Activated T-cell treated with anti-CD3 and anti-CD28 coated beads, Interleukin-2, amount 50 U/mL, for 24 hours (primary cell): Measurements from ENCODE around the gene TRAPPC4.
"Not testable (repeated sequence)": the region's sequence is repeated elsewhere in the genome, so short reads cannot be mapped to it uniquely, and the experiment has no call there.

Experiments
- DNase-seq: peaks from one replicate; pipeline ENCODE4 v3.0.0-alpha.2; 2020
- H3K27ac Mint-ChIP-seq: 2 replicates; pipeline ENCODE4 v1.8.0; 2020; ENCODE audit warnings: mild to moderate bottlenecking, mixed read lengths
- H3K27me3 Mint-ChIP-seq: 2 replicates; pipeline ENCODE4 v1.8.0; 2020; ENCODE audit warnings: mixed read lengths
- H3K36me3 Mint-ChIP-seq: 2 replicates; pipeline ENCODE4 v1.8.0; 2020; ENCODE audit warnings: low read depth, mixed read lengths
- H3K4me1 Mint-ChIP-seq: 2 replicates; pipeline ENCODE4 v1.8.0; 2020; ENCODE audit warnings: low read depth, mixed read lengths
- H3K4me3 Mint-ChIP-seq: 2 replicates; pipeline ENCODE4 v1.8.0; 2020; ENCODE audit warnings: mild to moderate bottlenecking, moderate library complexity, mixed read lengths
- H3K9me3 Mint-ChIP-seq: 2 replicates; pipeline ENCODE4 v1.8.0; 2020; ENCODE audit warnings: mixed read lengths

Gene TRAPPC4

DNA sequence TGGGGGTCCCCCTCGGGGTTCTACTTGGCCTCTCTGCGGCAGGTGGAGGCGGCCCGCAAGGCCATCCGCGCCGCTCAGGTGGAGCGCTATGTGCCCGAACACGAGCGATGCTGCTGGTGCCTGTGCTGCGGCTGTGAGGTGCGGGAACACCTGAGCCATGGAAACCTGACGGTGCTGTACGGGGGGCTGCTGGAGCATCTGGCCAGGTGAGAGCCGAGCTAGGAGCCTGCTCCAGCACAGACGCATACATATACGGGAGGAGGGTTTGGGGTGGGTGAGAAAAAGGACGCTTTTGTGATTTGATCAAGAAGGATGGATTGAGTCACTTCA lies 20.2 kb upstream of the TRAPPC4 start:
- H3K27ac Mint-ChIP-seq = peak overlapping the region; percentile 96
- H3K4me1 Mint-ChIP-seq = peaks cover 40% of the 10 kb centered on the region

GRCh38 chr11:118998822-118999221 lies 19.7 kb upstream of the TRAPPC4 start:
- no peak for DNase-seq
- no peaks in the 10 kb centered on the region for H3K27me3 Mint-ChIP-seq
- H3K4me3 Mint-ChIP-seq = peak overlapping the region; percentile 100
- no peaks in the 10 kb centered on the region for H3K9me3 Mint-ChIP-seq
- peaks cover 41% of the 10 kb centered on the region for H3K4me1 Mint-ChIP-seq
- H3K27ac Mint-ChIP-seq = peak overlapping the region; percentile 96
- H3K36me3 Mint-ChIP-seq = peaks cover 81% of the 10 kb centered on the region

More for the DNA sequence above, 20.2 kb upstream of the TRAPPC4 start:
- H3K36me3 Mint-ChIP-seq = peaks cover 79% of the 10 kb centered on the region
- no peak for DNase-seq
- peak overlapping the region; percentile 100 for H3K4me3 Mint-ChIP-seq
- no peaks in the 10 kb centered on the region for H3K27me3 Mint-ChIP-seq
- no peaks in the 10 kb centered on the region for H3K9me3 Mint-ChIP-seq

GRCh38 chr11:119000906-119001305 lies 17.7 kb upstream of the TRAPPC4 start:
- DNase-seq = no peak
- peak overlapping the region; percentile 76 for H3K27ac Mint-ChIP-seq
- peak overlapping the region; percentile 27 for H3K4me3 Mint-ChIP-seq
- H3K27me3 Mint-ChIP-seq = no peaks in the 10 kb centered on the region
- H3K36me3 Mint-ChIP-seq = peaks cover 91% of the 10 kb centered on the region
- H3K4me1 Mint-ChIP-seq = peaks cover 46% of the 10 kb centered on the region
- no peaks in the 10 kb centered on the region for H3K9me3 Mint-ChIP-seq

DNA sequence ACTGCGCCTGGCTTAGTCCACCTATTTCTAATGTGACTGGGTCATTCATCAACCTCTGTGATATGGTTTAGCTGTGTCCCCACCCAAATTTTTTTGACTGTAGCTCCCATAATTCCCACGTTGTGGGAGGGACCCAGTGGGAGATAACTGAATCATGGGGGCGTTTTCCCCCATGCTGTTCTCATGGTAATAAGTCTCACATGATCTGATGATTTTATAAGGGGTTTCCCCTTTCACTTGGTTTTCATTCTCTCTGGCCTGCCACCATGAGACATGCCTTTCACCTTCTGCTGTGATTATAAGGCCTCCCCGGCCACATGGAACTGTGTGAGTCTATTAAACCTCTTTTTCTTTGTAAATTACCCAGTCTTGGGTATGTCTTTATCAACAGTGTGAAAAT lies 11.9 kb upstream of the TRAPPC4 start:
- no peak for DNase-seq
- no peaks in the 10 kb centered on the region for H3K27me3 Mint-ChIP-seq
- H3K36me3 Mint-ChIP-seq = peaks cover 86% of the 10 kb centered on the region
- H3K27ac Mint-ChIP-seq = peak overlapping the region; percentile 31
- no peaks in the 10 kb centered on the region for H3K9me3 Mint-ChIP-seq
- no peak overlapping the region for H3K4me3 Mint-ChIP-seq
- H3K4me1 Mint-ChIP-seq = peaks cover 19% of the 10 kb centered on the region

GRCh38 chr11:119011476-119012053 lies 7.0 kb upstream of the TRAPPC4 start:
- Mint-ChIP-seq H3K4me3 (no peak overlapping the region), H3K27ac (peak overlapping the region; percentile 83), H3K4me1 (peaks cover 38% of the 10 kb centered on the region), H3K9me3 (no peaks in the 10 kb centered on the region), H3K36me3 (peaks cover 97% of the 10 kb centered on the region), H3K27me3 (no peaks in the 10 kb centered on the region)
- DNase-seq = no peak

- no peak for DNase-seq
- peaks cover 97% of the 10 kb centered on the region for H3K36me3 Mint-ChIP-seq
- no peaks in the 10 kb centered on the region for H3K9me3 Mint-ChIP-seq
- peaks cover 35% of the 10 kb centered on the region for H3K4me1 Mint-ChIP-seq
- H3K4me3 Mint-ChIP-seq = no peak overlapping the region
- H3K27me3 Mint-ChIP-seq = no peaks in the 10 kb centered on the region
- peak overlapping the region; percentile 63 for H3K27ac Mint-ChIP-seq
Observed at GRCh38 chr11:119012629-119013170, 5.9 kb upstream of the TRAPPC4 start.

- peak overlapping the region; percentile 12 for H3K4me3 Mint-ChIP-seq
- no peaks in the 10 kb centered on the region for H3K9me3 Mint-ChIP-seq
- H3K4me1 Mint-ChIP-seq = peaks cover 35% of the 10 kb centered on the region
- no peak for DNase-seq
- no peaks in the 10 kb centered on the region for H3K27me3 Mint-ChIP-seq
- peak overlapping the region; percentile 100 for H3K27ac Mint-ChIP-seq
- H3K36me3 Mint-ChIP-seq = peaks cover 97% of the 10 kb centered on the region
Observed at GRCh38 chr11:119014209-119014924, 4.2 kb upstream of the TRAPPC4 start.

GRCh38 chr11:119015054-119015611 lies 3.4 kb upstream of the TRAPPC4 start:
- Mint-ChIP-seq H3K27me3 (no peaks in the 10 kb centered on the region), H3K4me3 (peak overlapping the region; percentile 95), H3K9me3 (no peaks in the 10 kb centered on the region), H3K27ac (peak overlapping the region; percentile 100), H3K36me3 (peaks cover 97% of the 10 kb centered on the region), H3K4me1 (peaks cover 41% of the 10 kb centered on the region)
- DNase-seq = no peak

GRCh38 chr11:119016216-119017009 lies 2.2 kb upstream of the TRAPPC4 start:
- Mint-ChIP-seq H3K36me3 (peaks cover 97% of the 10 kb centered on the region), H3K4me1 (peaks cover 50% of the 10 kb centered on the region), H3K27ac (peak overlapping the region; percentile 100), H3K9me3 (no peaks in the 10 kb centered on the region), H3K4me3 (peak overlapping the region; percentile 95), H3K27me3 (no peaks in the 10 kb centered on the region)
- DNase-seq = no peak

- Mint-ChIP-seq H3K36me3 (peaks cover 99% of the 10 kb centered on the region), H3K4me1 (peaks cover 56% of the 10 kb centered on the region), H3K4me3 (peak overlapping the region; percentile 95), H3K27ac (peak overlapping the region; percentile 100)
- not testable (repeated sequence) for H3K27me3 Mint-ChIP-seq, DNase-seq, H3K9me3 Mint-ChIP-seq
Observed at GRCh38 chr11:119017377-119017776, 1.2 kb upstream of the TRAPPC4 start.

DNA sequence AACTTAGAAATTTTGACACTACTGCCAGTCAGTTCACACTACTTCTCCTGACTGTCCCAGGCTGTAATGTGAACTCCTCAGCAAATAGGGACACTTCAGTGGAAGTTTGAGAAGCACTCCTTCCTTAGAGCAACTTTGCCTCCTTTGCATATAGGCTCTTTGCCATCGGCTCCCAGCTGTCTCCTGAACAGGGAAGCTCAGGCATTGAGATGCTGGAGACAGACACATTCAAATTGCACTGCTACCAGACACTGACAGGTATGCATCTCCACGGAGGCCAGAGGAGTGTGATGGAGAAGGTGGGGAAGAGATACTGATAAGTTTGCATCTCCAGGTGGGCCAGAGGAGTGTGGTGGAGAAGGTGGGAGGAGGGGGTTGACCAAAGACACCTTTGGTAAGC lies 1.4 kb downstream of the TRAPPC4 start:
- peaks cover 61% of the 10 kb centered on the region for H3K4me1 Mint-ChIP-seq
- H3K27ac Mint-ChIP-seq = peak overlapping the region; percentile 100
- H3K36me3 Mint-ChIP-seq = peaks cover 96% of the 10 kb centered on the region
- DNase-seq = no peak
- H3K4me3 Mint-ChIP-seq = peak overlapping the region; percentile 95
- no peaks in the 10 kb centered on the region for H3K27me3 Mint-ChIP-seq
- no peaks in the 10 kb centered on the region for H3K9me3 Mint-ChIP-seq

GRCh38 chr11:119021631-119022030 lies 3.1 kb downstream of the TRAPPC4 start:
- Mint-ChIP-seq H3K9me3 (no peaks in the 10 kb centered on the region), H3K27me3 (no peaks in the 10 kb centered on the region), H3K36me3 (peaks cover 96% of the 10 kb centered on the region), H3K27ac (peak overlapping the region; percentile 79), H3K4me1 (peaks cover 44% of the 10 kb centered on the region), H3K4me3 (peak overlapping the region; percentile 95)
- no peak for DNase-seq

DNA sequence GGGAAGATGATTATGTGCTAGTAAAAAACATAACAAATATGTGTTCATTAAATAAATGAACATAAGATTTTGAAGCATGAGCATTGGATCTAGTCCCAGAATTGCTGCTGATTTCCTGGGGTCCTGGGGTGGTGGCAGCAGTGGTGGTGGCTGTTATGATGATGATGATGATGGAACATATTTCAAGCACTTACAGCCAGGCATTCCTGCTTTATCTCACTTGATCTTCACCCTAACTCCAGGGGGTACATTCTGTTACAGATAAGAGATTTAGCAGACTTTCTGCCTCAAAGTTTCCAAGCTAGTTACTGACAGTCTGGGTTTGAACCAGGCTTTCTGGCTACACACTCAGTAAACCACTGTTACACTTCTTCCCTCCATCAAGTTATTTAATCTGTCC lies 5.2 kb downstream of the TRAPPC4 start:
- no peaks in the 10 kb centered on the region for H3K9me3 Mint-ChIP-seq
- H3K27me3 Mint-ChIP-seq = no peaks in the 10 kb centered on the region
- peaks cover 94% of the 10 kb centered on the region for H3K36me3 Mint-ChIP-seq
- peak overlapping the region; percentile 62 for H3K27ac Mint-ChIP-seq
- H3K4me3 Mint-ChIP-seq = no peak overlapping the region
- DNase-seq = no peak
- peaks cover 49% of the 10 kb centered on the region for H3K4me1 Mint-ChIP-seq

- Mint-ChIP-seq H3K4me3 (no peak overlapping the region), H3K27me3 (no peaks in the 10 kb centered on the region), H3K9me3 (no peaks in the 10 kb centered on the region), H3K4me1 (peaks cover 56% of the 10 kb centered on the region), H3K27ac (peak overlapping the region; percentile 63), H3K36me3 (peaks cover 95% of the 10 kb centered on the region)
- DNase-seq = no peak
Observed at GRCh38 chr11:119024430-119025098, 6.0 kb downstream of the TRAPPC4 start.
